Activated T-helper 17 cell treated with anti-CD3 and anti-CD28 coated beads, Interleukin-2, amount 50 U/mL, for 72 hours (primary cell): Measurements from ENCODE around the gene HAS3. TPM values are rescaled to one million over a fixed set of nuclear protein-coding genes. Genes with fewer than 3 reads are reported as not detected.
"Not testable (repeated sequence)": the region's sequence is repeated elsewhere in the genome, so short reads cannot be mapped to it uniquely, and the experiment has no call there.

Experiments
- ATAC-seq: fragments of 150-1000 bp; cut with Tn5 transposase; replicated peaks from 2 replicates; pipeline ENCODE4 v1.10.0; 2021; ENCODE audit warnings: mild to moderate bottlenecking, moderate library complexity
- H3K27ac Mint-ChIP-seq: one replicate; pipeline ENCODE4 v1.8.0; 2022; ENCODE audit warnings: mixed read lengths
- H3K27me3 Mint-ChIP-seq: one replicate; pipeline ENCODE4 v1.8.0; 2022; ENCODE audit warnings: mixed read lengths
- H3K36me3 Mint-ChIP-seq: one replicate; pipeline ENCODE4 v1.8.0; 2022; ENCODE audit warnings: low read depth, mild to moderate bottlenecking, mixed read lengths
- H3K4me1 Mint-ChIP-seq: one replicate; pipeline ENCODE4 v1.8.0; 2022; ENCODE audit warnings: mixed read lengths
- H3K4me3 Mint-ChIP-seq: one replicate; pipeline ENCODE4 v1.8.0; 2022; ENCODE audit warnings: mild to moderate bottlenecking, mixed read lengths
- H3K9me3 Mint-ChIP-seq: one replicate; pipeline ENCODE4 v1.8.0; 2022; ENCODE audit warnings: mixed read lengths
- total RNA-seq, 2 donors: library from RNA; stranded (reverse); gene quantifications; one replicate each; pipeline ENCODE4 v1.2.3, GENCODE V29; 2022

The HAS3 gene
- total RNA-seq, 2 donors from 2014 or later: 0.40 to 0.71 TPM

- H3K36me3 Mint-ChIP-seq: peaks cover 72% of the 10 kb centered on the region
- no peak overlapping the region for H3K4me3 Mint-ChIP-seq
- H3K9me3 Mint-ChIP-seq: no peaks in the 10 kb centered on the region
- ATAC-seq: no peak
- peaks cover 4% of the 10 kb centered on the region for H3K4me1 Mint-ChIP-seq
- no peaks in the 10 kb centered on the region for H3K27me3 Mint-ChIP-seq
- no peak overlapping the region for H3K27ac Mint-ChIP-seq
These were observed 11.5 kb downstream of the HAS3 start for GRCh38 chr16:69116906-69117305.

- Mint-ChIP-seq H3K27ac (no peak overlapping the region), H3K36me3 (peaks cover 68% of the 10 kb centered on the region), H3K9me3 (no peaks in the 10 kb centered on the region), H3K4me1 (peaks cover 4% of the 10 kb centered on the region), H3K27me3 (no peaks in the 10 kb centered on the region), H3K4me3 (no peak overlapping the region)
- no peak for ATAC-seq
These were observed 13.0 kb downstream of the HAS3 start for GRCh38 chr16:69118468-69118867.

- no peak overlapping the region for H3K4me3 Mint-ChIP-seq
- no peak for ATAC-seq
- no peaks in the 10 kb centered on the region for H3K9me3 Mint-ChIP-seq
- H3K27ac Mint-ChIP-seq: no peak overlapping the region
- no peaks in the 10 kb centered on the region for H3K27me3 Mint-ChIP-seq
- H3K4me1 Mint-ChIP-seq: peaks cover 6% of the 10 kb centered on the region
- peaks cover 70% of the 10 kb centered on the region for H3K36me3 Mint-ChIP-seq
These were observed 13.5 kb downstream of the HAS3 start for GRCh38 chr16:69118994-69119393.

GRCh38 chr16:69119536-69119935 lies 14.1 kb downstream of the HAS3 start:
- no peaks in the 10 kb centered on the region for H3K27me3 Mint-ChIP-seq
- no peak for ATAC-seq
- no peaks in the 10 kb centered on the region for H3K9me3 Mint-ChIP-seq
- H3K4me3 Mint-ChIP-seq: no peak overlapping the region
- no peak overlapping the region for H3K27ac Mint-ChIP-seq
- H3K4me1 Mint-ChIP-seq: peaks cover 9% of the 10 kb centered on the region
- H3K36me3 Mint-ChIP-seq: peaks cover 73% of the 10 kb centered on the region

- ATAC-seq: no peak
- Mint-ChIP-seq H3K27ac (no peak overlapping the region), H3K4me1 (peaks cover 9% of the 10 kb centered on the region), H3K9me3 (no peaks in the 10 kb centered on the region), H3K27me3 (no peaks in the 10 kb centered on the region), H3K4me3 (no peak overlapping the region), H3K36me3 (peaks cover 73% of the 10 kb centered on the region)
These were observed 14.7 kb downstream of the HAS3 start for GRCh38 chr16:69120096-69120664.

- Mint-ChIP-seq H3K4me3 (no peak overlapping the region), H3K27ac (no peak overlapping the region), H3K4me1 (peaks cover 15% of the 10 kb centered on the region), H3K36me3 (peaks cover 64% of the 10 kb centered on the region), H3K27me3 (no peaks in the 10 kb centered on the region), H3K9me3 (no peaks in the 10 kb centered on the region)
- peak; percentile 37 for ATAC-seq
These were observed 18.5 kb downstream of the HAS3 start for GRCh38 chr16:69123910-69124309.

GRCh38 chr16:69124406-69124805 lies 19.0 kb downstream of the HAS3 start:
- not testable (repeated sequence) for H3K4me3 Mint-ChIP-seq, ATAC-seq, H3K27me3 Mint-ChIP-seq, H3K27ac Mint-ChIP-seq, H3K9me3 Mint-ChIP-seq
- peaks cover 16% of the 10 kb centered on the region for H3K4me1 Mint-ChIP-seq
- peaks cover 63% of the 10 kb centered on the region for H3K36me3 Mint-ChIP-seq

- Mint-ChIP-seq H3K36me3 (peaks cover 63% of the 10 kb centered on the region), H3K4me1 (peaks cover 20% of the 10 kb centered on the region)
- not testable (repeated sequence) for H3K4me3 Mint-ChIP-seq, ATAC-seq, H3K9me3 Mint-ChIP-seq, H3K27me3 Mint-ChIP-seq, H3K27ac Mint-ChIP-seq
These were observed 19.5 kb downstream of the HAS3 start for GRCh38 chr16:69124961-69125360.

- no peak for ATAC-seq
- peaks cover 23% of the 10 kb centered on the region for H3K4me1 Mint-ChIP-seq
- H3K4me3 Mint-ChIP-seq: no peak overlapping the region
- peaks cover 61% of the 10 kb centered on the region for H3K36me3 Mint-ChIP-seq
- H3K27ac Mint-ChIP-seq: peak overlapping the region; percentile 62
- H3K27me3 Mint-ChIP-seq: no peaks in the 10 kb centered on the region
- no peaks in the 10 kb centered on the region for H3K9me3 Mint-ChIP-seq
These were observed 20.8 kb downstream of the HAS3 start for GRCh38 chr16:69126221-69126620.

- ATAC-seq, H3K27me3 Mint-ChIP-seq, H3K4me3 Mint-ChIP-seq, H3K9me3 Mint-ChIP-seq: not testable (repeated sequence)
- H3K4me1 Mint-ChIP-seq: peaks cover 28% of the 10 kb centered on the region
- H3K27ac Mint-ChIP-seq: peak overlapping the region; percentile 62
- peaks cover 61% of the 10 kb centered on the region for H3K36me3 Mint-ChIP-seq
These were observed 21.3 kb downstream of the HAS3 start for GRCh38 chr16:69126801-69127200.

GRCh38 chr16:69127966-69128510 lies 22.6 kb downstream of the HAS3 start:
- H3K9me3 Mint-ChIP-seq: no peaks in the 10 kb centered on the region
- ATAC-seq: no peak
- no peak overlapping the region for H3K27ac Mint-ChIP-seq
- H3K36me3 Mint-ChIP-seq: peaks cover 63% of the 10 kb centered on the region
- peaks cover 28% of the 10 kb centered on the region for H3K4me1 Mint-ChIP-seq
- H3K4me3 Mint-ChIP-seq: no peak overlapping the region
- H3K27me3 Mint-ChIP-seq: no peaks in the 10 kb centered on the region

GRCh38 chr16:69130461-69130860 lies 25.0 kb downstream of the HAS3 start:
- no peak for ATAC-seq
- Mint-ChIP-seq H3K27ac (no peak overlapping the region), H3K4me1 (peaks cover 37% of the 10 kb centered on the region), H3K9me3 (no peaks in the 10 kb centered on the region), H3K4me3 (peak overlapping the region; percentile 95), H3K27me3 (no peaks in the 10 kb centered on the region), H3K36me3 (peaks cover 82% of the 10 kb centered on the region)

- Mint-ChIP-seq H3K27me3 (no peaks in the 10 kb centered on the region), H3K36me3 (peaks cover 90% of the 10 kb centered on the region), H3K27ac (peak overlapping the region; percentile 97), H3K9me3 (no peaks in the 10 kb centered on the region), H3K4me1 (peaks cover 38% of the 10 kb centered on the region), H3K4me3 (peak overlapping the region; percentile 95)
- no peak for ATAC-seq
These were observed 25.9 kb downstream of the HAS3 start for GRCh38 chr16:69131167-69131838.

- peaks cover 43% of the 10 kb centered on the region for H3K4me1 Mint-ChIP-seq
- peaks cover 91% of the 10 kb centered on the region for H3K36me3 Mint-ChIP-seq
- H3K4me3 Mint-ChIP-seq: peak overlapping the region; percentile 95
- no peaks in the 10 kb centered on the region for H3K9me3 Mint-ChIP-seq
- ATAC-seq: peak; percentile 58
- peak overlapping the region; percentile 97 for H3K27ac Mint-ChIP-seq
- no peaks in the 10 kb centered on the region for H3K27me3 Mint-ChIP-seq
These were observed 26.5 kb downstream of the HAS3 start for GRCh38 chr16:69131839-69132423.
